ENCODE data around the gene GRIK4. TPM values are rescaled to one million over a fixed set of nuclear protein-coding genes. Genes with fewer than 3 reads are reported as not detected.

Gene GRIK4
- total RNA-seq, 1 donor from 2014 or later, result 2.2 TPM

DNA sequence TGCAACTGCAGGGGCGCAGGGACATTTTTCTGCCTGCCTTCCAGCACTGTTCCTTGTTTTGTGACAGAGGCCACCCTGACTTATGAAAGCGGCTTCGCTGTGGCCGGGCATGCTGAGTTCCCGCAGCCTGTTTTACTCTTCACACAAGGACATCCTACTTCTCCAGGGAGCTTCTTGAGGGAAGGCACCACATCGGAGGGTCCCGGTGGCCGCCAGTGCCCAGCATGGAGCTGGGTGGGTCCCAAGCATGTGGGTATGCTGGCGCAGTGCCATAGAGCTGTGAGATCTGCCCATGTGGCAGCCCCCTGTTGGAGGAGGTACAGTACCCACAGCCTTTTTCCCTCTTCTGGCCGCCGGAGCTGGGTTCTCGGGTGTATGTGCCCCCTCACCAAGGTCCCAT, 136.1 kb downstream of the GRIK4 start:
- H3K4me1 Mint-ChIP-seq, result no peaks in the 10 kb centered on the region
- H3K27me3 Mint-ChIP-seq (ENCODE audit: low read depth), result peaks cover 86% of the 10 kb centered on the region
- no peak for DNase-seq (ENCODE audit: low spot score in 2 of 2, unreplicated experiment in 2 of 2)
- H3K4me3 Mint-ChIP-seq, result no peak overlapping the region
- H3K36me3 Mint-ChIP-seq, result no peaks in the 10 kb centered on the region
- no peaks in the 10 kb centered on the region for H3K9me3 Mint-ChIP-seq
- H3K27ac Mint-ChIP-seq, result no peak overlapping the region
- TF ChIP-seq, protein P1, sequence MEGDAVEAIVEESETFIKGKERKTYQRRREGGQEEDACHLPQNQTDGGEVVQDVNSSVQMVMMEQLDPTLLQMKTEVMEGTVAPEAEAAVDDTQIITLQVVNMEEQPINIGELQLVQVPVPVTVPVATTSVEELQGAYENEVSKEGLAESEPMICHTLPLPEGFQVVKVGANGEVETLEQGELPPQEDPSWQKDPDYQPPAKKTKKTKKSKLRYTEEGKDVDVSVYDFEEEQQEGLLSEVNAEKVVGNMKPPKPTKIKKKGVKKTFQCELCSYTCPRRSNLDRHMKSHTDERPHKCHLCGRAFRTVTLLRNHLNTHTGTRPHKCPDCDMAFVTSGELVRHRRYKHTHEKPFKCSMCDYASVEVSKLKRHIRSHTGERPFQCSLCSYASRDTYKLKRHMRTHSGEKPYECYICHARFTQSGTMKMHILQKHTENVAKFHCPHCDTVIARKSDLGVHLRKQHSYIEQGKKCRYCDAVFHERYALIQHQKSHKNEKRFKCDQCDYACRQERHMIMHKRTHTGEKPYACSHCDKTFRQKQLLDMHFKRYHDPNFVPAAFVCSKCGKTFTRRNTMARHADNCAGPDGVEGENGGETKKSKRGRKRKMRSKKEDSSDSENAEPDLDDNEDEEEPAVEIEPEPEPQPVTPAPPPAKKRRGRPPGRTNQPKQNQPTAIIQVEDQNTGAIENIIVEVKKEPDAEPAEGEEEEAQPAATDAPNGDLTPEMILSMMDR (IDR thresholded peaks at IDR 0.05; ENCODE audit: unreplicated experiment), result no peak

DNA sequence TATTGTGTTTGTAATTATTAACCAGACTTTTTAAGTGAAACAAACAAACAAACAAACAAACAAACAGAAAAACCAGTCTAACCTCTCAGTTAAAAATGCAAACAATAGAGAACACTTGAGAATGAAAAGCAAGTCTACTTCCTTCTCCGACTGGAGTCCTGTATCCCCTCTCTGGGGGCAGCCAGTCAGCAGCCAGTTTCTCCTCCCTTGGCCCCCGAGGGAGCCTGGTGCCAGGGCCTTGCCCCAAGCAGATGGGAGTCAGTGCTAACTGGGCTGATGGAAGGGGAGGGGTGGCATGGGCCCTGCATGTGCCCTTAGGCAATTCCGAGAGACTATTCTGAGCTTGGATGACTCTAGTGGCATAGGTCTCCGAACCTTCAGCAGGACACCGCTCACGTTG, 137.2 kb downstream of the GRIK4 start:
- Mint-ChIP-seq H3K9me3 (peaks cover 4% of the 10 kb centered on the region), H3K27me3 (ENCODE audit: low read depth) (peaks cover 83% of the 10 kb centered on the region), H3K27ac (no peak overlapping the region), H3K36me3 (no peaks in the 10 kb centered on the region), H3K4me3 (no peak overlapping the region), H3K4me1 (no peaks in the 10 kb centered on the region)
- no peak for DNase-seq (ENCODE audit: low spot score in 2 of 2, unreplicated experiment in 2 of 2)
- TF ChIP-seq, protein P1 (IDR thresholded peaks at IDR 0.05; ENCODE audit: unreplicated experiment), result no peak

DNA sequence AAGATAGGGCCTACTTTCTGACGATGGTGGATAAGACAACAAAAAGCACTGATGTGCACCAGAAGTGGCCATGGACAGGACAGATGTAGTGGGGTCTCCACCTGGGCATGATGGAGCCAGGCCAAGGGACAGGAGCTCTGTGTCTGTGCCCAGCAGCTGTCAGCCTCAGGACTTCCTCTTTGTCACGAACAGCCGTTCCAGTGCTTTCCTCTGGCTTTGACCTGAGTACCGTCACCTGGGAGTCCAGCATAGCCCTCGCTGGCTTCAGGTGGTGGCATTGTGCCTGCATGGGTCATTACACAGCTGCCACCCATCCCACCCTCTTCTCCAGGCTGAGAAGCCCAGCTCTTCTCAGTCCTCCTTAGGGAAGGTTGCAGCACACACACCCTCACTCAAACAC, 137.8 kb downstream of the GRIK4 start:
- Mint-ChIP-seq H3K27ac (no peak overlapping the region), H3K4me3 (no peak overlapping the region), H3K27me3 (ENCODE audit: low read depth) (peaks cover 79% of the 10 kb centered on the region), H3K36me3 (no peaks in the 10 kb centered on the region), H3K4me1 (no peaks in the 10 kb centered on the region), H3K9me3 (peaks cover 4% of the 10 kb centered on the region)
- TF ChIP-seq, protein P1 (IDR thresholded peaks at IDR 0.05; ENCODE audit: unreplicated experiment), result no peak
- no peak for DNase-seq (ENCODE audit: low spot score in 2 of 2, unreplicated experiment in 2 of 2)

DNA sequence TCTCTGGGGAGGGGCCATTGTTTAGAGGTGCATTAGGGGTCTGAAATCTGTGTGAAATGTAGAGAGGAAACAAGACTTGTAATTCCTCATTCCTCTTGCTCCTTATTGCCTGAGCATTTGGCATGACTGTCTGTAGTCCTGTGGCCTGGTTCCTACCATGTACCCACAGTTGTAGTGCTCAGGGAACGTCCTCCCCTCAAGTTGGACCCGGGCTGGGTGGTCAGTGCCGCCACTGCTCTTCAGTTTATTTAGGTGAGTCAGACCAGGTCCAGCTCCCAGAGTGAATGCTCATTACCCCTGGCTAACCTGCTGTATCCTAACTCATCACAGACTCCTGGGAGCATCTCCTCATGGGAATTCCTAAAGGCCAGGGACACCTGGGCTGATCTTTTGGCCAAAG, 139.8 kb downstream of the GRIK4 start:
- no peaks in the 10 kb centered on the region for H3K36me3 Mint-ChIP-seq
- TF ChIP-seq, protein P1 (IDR thresholded peaks at IDR 0.05; ENCODE audit: unreplicated experiment), result no peak
- no peaks in the 10 kb centered on the region for H3K4me1 Mint-ChIP-seq
- no peak overlapping the region for H3K4me3 Mint-ChIP-seq
- no peak for DNase-seq (ENCODE audit: low spot score in 2 of 2, unreplicated experiment in 2 of 2)
- peaks cover 71% of the 10 kb centered on the region for H3K27me3 Mint-ChIP-seq (ENCODE audit: low read depth)
- H3K27ac Mint-ChIP-seq, result no peak overlapping the region
- peaks cover 4% of the 10 kb centered on the region for H3K9me3 Mint-ChIP-seq

DNA sequence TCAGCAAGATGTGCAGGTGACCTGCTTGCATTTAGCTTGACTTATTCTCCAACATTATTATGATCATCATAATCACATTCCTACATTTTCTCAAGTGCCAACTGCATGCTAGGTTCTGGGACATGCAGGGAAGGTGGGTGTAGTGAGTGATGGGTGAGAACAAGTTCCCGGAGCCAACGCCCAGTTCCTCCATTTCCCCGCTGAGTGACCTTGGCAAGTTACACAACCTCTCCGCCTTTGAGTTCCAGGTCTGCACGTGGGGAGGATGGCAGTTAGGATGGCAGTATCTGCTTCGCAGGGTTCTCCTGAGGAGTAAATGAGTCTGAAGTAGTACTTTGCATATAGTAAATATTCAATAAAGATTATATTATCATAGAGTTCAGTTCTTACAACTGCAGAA, 140.3 kb downstream of the GRIK4 start:
- no peaks in the 10 kb centered on the region for H3K36me3 Mint-ChIP-seq
- H3K27ac Mint-ChIP-seq, result no peak overlapping the region
- H3K9me3 Mint-ChIP-seq, result peaks cover 4% of the 10 kb centered on the region
- DNase-seq (ENCODE audit: low spot score in 2 of 2, unreplicated experiment in 2 of 2), result no peak
- H3K27me3 Mint-ChIP-seq (ENCODE audit: low read depth), result peaks cover 67% of the 10 kb centered on the region
- H3K4me3 Mint-ChIP-seq, result no peak overlapping the region
- TF ChIP-seq, protein P1 (IDR thresholded peaks at IDR 0.05; ENCODE audit: unreplicated experiment), result no peak
- H3K4me1 Mint-ChIP-seq, result no peaks in the 10 kb centered on the region

DNA sequence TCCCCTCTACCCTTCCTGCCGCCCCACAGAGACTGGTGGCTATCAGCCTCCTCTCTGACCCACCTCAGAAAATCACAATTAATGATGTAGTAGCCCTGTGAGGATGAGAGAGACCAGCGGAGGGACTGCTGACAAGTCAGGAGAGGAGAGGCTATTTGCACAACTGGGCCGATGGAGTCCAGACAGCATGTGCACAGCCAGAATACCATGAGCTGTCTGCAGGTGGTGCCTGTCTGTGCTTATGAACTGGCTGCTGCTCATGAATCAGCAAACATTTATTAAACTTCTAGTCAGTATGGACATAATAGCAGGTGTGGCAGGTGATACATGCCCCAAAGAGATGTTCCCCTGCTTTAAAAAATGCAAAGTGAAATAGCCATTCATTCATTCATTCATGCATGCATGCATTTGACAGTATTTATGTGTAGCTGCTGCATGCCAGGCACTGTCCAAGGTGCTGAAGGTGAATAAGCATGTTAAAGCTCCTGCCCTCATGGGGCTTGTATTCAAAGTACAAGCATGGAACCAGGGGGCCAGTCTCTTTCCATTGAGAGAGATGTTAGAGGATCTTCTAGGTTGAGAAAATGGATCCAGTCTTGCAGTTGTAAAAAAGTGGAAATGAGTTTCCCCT, 141.3 kb downstream of the GRIK4 start:
- Mint-ChIP-seq H3K36me3 (no peaks in the 10 kb centered on the region), H3K4me1 (no peaks in the 10 kb centered on the region), H3K27ac (no peak overlapping the region), H3K9me3 (peaks cover 4% of the 10 kb centered on the region), H3K4me3 (no peak overlapping the region), H3K27me3 (ENCODE audit: low read depth) (peaks cover 58% of the 10 kb centered on the region)
- TF ChIP-seq, protein P1 (IDR thresholded peaks at IDR 0.05; ENCODE audit: unreplicated experiment), result no peak
- no peak for DNase-seq (ENCODE audit: low spot score in 2 of 2, unreplicated experiment in 2 of 2)

Measured in mesothelial cell of epicardium (in vitro differentiated cells).